K562 (cell line): Measurements from ENCODE around the gene TGDS.

ENCODE experiments used
- ARNT ChIP-seq, 2 experiments: fragments of 450-650 bp; IDR thresholded peaks; 2 replicates each; pipeline ENCODE4 v1.6.1; 2016; ENCODE audit warnings: mild to moderate bottlenecking in 1 of 2
- BHLHE40 ChIP-seq: IDR thresholded peaks from 2 replicates; pipeline ENCODE4 v1.6.1; 2011; ENCODE audit warnings: low read length, improper control_type of control experiment
- CTCF ChIP-seq, 3 experiments: IDR thresholded peaks in 2 of 3; conservative IDR thresholded peaks in 1 of 3; 2 replicates each; pipeline ENCODE4 v1.5.1; 2011 to 2012; ENCODE audit warnings: low read length in 3 of 3, mild to moderate bottlenecking in 3 of 3, control low read depth in 2 of 3, improper control_type of control experiment in 1 of 3, inconsistent platforms in 1 of 3, low read depth in 1 of 3, mixed read lengths in 1 of 3, moderate library complexity in 1 of 3; ENCODE audit not compliant: insufficient read depth in 2 of 3
- GABPA ChIP-seq: fragments of 200-800 bp; sonication (Bioruptor generic); conservative IDR thresholded peaks from 2 replicates; pipeline ENCODE4 v1.6.1; 2016; ENCODE audit warnings: low read depth, missing genetic modification characterization, missing compliant biosample characterization
- HOXB6 ChIP-seq: fragments of 250-450 bp; sonication (Bioruptor Pico); IDR thresholded peaks from 2 replicates; pipeline ENCODE4 v1.5.1; 2022; ENCODE audit warnings: mild to moderate bottlenecking, borderline replicate concordance
- JUN ChIP-seq, 2 experiments: sonication (generic) in 1 of 2; formaldehyde crosslinking in 1 of 2; IDR thresholded peaks; 2 replicates each; pipeline versions ENCODE4 v1.6.1 to v1.8.0; 2012 to 2022; ENCODE audit warnings: borderline replicate concordance in 2 of 2, mild to moderate bottlenecking in 2 of 2, improper control_type of control experiment in 1 of 2, low read depth in 1 of 2, low read length in 1 of 2, missing genetic modification reagents in 1 of 2
- KLF6 ChIP-seq: fragments of 250-450 bp; sonication (Bioruptor Pico); IDR thresholded peaks from 2 replicates; pipeline ENCODE4 v1.4.0; 2020; ENCODE audit warnings: mild to moderate bottlenecking, moderate library complexity, borderline replicate concordance
- SAFB ChIP-seq: fragments of 200-400 bp; formaldehyde crosslinking; IDR thresholded peaks from 2 replicates; pipeline ENCODE4 v1.6.1; 2017; ENCODE audit warnings: low read depth, low read length, borderline replicate concordance
- ZNF121 ChIP-seq: sonication (generic); formaldehyde crosslinking; conservative IDR thresholded peaks from 2 replicates; pipeline ENCODE4 v1.8.0; 2022; ENCODE audit warnings: missing genetic modification reagents
- ZNF398 ChIP-seq: fragments of 250-450 bp; sonication (Bioruptor Pico); IDR thresholded peaks from 2 replicates; pipeline ENCODE4 v1.8.0; 2021; ENCODE audit warnings: moderate library complexity, mild to moderate bottlenecking, inconsistent platforms
- ZZZ3 ChIP-seq: fragments of 450-650 bp; IDR thresholded peaks from 2 replicates; pipeline ENCODE4 v1.6.1; 2016; ENCODE audit warnings: antibody characterized with exemption, mild to moderate bottlenecking, moderate library complexity

GRCh38 chr13:94535231-94535630, 60.7 kb downstream of the TGDS start:
- TF ChIP-seq ARNT (IDR thresholded peaks at IDR 0.05) (no peak), SAFB (no peak), KLF6 (CRISPR knock-in tag) (no peak), GABPA (no peak), ZZZ3 (no peak), HOXB6 (CRISPR knock-in tag) (no peak), ZNF121 (no peak), BHLHE40 (no peak), JUN (IDR thresholded peaks at IDR 0.05; ENCODE audit: borderline replicate concordance, low read depth, low read length) (no peak), JUN (CRISPR knock-in tag; IDR thresholded peaks at IDR 0.05; ENCODE audit: borderline replicate concordance) (no peak), CTCF (IDR thresholded peaks at IDR 0.05 in 2 of 3, conservative IDR thresholded peaks at IDR 0.05 in 1 of 3; ENCODE audit: insufficient read depth in 2 of 3, low read depth in 1 of 3, low read length in 3 of 3) (no peak), ZNF398 (CRISPR knock-in tag) (no peak)
